HG03095 (cell line): ENCODE results near the gene GNB5.
"Not testable (repeated sequence)": the region's sequence is repeated elsewhere in the genome, so short reads cannot be mapped to it uniquely, and the experiment has no call there.

Source experiments
- ATAC-seq: cut with Tn5 transposase; IDR thresholded peaks from one replicate; pipeline ENCODE4 v1.9.1; 2021; ENCODE audit warnings: moderate library complexity; ENCODE audit not compliant: unreplicated experiment

Gene GNB5

DNA sequence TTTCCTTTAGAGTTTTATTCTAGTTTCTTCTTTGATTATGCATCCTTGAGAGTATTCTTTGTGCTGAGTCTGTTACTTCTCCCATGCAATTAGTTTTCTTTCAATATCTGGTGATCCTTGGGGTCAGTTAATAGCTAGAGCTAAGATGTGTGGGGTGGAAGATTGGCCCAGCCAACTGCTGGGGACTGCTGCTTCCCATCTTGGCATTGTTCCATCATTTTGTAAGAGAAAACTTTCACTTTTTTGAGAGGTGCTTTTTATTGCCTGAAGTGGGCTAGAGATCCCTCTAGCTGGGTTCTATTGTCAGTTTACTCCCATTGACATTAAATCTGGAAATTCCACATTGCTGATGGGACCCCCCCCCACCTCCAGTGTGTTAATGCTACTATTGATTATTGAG lies 94.0 kb downstream of the GNB5 start:
- no peak for ATAC-seq

DNA sequence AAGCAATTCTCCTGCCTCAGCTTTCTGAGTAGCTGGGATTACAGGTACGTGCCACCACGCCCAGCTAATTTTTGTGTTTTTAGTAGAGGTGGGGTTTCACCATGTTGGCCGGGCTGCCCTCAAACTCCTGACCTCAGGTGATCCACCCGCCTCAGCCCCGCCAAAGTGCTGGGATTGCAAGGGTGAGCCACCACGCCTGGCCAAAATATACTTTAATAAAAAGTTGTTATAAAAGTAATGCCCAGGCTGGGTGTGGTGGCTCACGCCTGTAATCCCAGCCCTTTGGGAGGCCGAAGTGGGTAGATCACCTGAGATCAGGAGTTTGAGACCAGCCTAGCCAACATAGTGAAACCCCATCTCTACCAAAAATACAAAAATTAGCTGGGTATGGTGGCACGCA lies 94.7 kb downstream of the GNB5 start:
- ATAC-seq = not testable (repeated sequence)

- no peak for ATAC-seq
Observed at GRCh38 chr15:52095597-52096262, 95.5 kb downstream of the GNB5 start.

DNA sequence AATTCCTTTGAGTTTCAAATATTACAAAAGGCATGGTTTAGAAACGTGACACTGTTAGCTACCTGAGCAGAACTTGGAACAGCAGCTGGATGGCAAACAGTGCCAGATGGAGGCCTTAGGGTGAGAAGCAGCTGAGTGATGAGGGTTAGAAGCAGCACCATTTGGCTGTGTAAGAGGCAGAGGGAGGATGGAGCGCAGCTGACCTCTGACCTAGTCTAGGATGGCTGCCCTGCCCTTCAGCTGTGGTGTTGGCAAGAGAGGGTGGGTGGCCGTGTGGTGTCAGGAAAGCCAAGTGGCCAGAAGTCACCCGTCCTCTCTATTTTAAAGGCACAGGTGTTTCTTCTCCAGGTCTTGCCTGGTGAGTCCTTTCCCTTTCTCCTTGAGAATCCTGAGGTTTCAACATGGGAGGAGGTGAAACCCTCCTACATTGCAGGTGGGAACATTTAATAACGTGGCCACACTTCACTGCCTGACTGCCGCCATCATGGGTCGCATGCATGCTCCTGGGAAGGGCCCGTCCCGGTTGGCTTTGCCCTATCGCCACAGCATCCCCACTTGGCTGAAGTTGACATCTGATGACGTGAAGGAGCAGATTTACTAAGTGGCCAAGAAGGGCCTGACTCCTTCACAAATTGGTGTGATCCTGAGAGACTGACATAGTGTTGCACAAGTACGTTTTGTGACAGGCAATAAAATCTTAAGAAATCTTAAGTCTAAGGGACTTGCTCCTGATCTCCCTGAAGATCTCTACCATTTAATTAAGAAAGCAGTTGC lies 96.2 kb downstream of the GNB5 start:
- ATAC-seq = no peak

- no peak for ATAC-seq
Observed at GRCh38 chr15:52093539-52094510, 97.4 kb downstream of the GNB5 start.

DNA sequence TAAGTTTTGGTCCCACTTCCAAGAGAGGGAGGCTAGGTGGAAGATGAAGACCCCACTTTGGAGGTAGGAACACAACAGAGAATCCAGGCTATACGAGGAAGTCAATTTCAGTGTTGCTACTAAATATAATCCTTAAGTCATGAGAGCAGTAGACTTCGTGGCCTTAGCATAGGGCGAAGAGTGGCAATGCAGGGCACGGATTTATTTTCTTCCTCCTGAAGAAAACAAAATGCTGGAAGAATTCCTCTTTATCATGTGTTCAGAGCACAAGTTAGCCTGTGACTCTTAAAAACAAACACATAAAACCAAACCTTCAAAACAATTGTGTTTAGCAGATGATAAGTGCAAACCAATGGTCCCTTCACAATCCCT lies 98.0 kb downstream of the GNB5 start:
- no peak for ATAC-seq

DNA sequence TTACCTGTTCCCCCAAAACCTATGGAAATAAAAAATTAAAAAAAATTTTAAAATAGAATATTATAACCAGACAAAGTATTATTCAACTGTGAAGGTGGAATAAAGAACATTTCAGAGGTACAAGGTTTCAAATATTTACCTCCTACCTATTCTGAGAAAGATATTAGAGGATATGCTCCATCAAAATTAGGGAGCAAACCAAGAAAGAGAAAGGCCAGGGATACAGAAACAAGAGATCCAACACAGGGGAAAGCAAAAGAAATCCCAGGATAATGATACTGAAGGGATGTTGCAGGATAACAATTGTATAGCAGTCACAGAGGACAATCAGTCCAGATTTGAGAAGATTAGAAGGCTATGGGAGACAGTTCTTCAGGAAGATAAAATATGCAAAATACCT lies 101.0 kb downstream of the GNB5 start:
- ATAC-seq = no peak

- no peak for ATAC-seq
Observed at GRCh38 chr15:52086011-52086786, 105.0 kb downstream of the GNB5 start.

- no peak for ATAC-seq
Observed at GRCh38 chr15:52085299-52085698, 105.9 kb downstream of the GNB5 start.

GRCh38 chr15:52083603-52084002 lies 107.6 kb downstream of the GNB5 start:
- ATAC-seq = no peak

DNA sequence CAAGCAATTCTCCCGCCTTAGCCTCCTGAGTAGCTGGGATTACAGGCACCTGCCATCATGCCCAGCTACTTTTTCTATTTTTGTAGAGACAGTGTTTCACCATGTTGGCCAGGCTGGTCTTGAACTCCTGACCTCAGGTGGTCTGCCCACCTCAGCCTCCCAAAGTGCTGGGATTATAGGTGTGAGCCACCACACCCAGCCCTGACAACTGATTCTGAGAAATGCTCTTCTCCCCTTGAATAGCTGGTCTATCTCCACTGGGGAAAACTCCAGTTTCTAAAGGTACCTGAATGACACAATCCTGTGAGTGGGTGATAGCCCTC lies 108.2 kb downstream of the GNB5 start:
- ATAC-seq = not testable (repeated sequence)

DNA sequence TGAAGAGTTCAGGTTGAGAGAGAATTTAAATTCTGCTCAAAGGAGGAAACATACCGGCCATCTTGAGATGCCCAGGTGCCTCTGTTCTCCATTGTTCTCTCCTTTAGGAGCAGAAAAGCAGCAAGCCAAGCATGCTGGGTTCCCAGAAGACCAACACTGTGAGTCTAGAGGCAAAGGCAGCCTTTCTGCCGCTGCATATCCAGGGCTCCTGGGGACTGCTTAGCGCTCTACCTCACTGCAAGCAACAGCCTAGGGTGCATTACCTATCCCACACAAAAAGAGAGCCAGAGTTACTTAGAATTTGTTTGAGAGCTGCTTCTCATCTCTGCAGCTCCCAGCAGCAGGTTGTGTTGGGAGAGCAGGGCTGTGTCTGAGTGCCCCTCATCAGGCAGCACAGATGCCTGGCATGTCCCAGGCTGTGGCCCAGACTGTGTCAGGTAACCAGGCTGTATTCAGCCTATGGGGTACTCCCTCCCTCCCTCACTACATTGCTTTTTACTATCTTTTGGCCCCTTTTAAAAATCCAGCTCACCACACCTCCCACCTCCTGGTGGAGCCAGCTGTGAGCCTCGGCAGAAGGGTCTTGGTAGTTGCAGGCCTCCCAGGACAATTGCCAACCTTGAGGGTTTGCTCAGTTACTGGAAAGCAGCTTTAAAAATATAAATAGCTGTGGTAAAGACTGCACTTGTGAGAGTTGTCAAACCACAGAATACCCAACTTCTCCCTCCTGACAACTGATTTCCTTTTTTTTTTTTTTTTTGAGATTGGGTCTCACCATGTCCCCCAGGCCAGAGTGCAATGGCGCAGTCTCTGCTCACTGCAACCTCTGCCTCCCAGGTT lies 108.8 kb downstream of the GNB5 start:
- peak; percentile 69 for ATAC-seq

GRCh38 chr15:52080706-52081392 lies 110.3 kb downstream of the GNB5 start:
- ATAC-seq = no peak

GRCh38 chr15:52080031-52080430 lies 111.2 kb downstream of the GNB5 start:
- ATAC-seq = no peak

- ATAC-seq = no peak
Observed at GRCh38 chr15:52078876-52079700, 112.1 kb downstream of the GNB5 start.

DNA sequence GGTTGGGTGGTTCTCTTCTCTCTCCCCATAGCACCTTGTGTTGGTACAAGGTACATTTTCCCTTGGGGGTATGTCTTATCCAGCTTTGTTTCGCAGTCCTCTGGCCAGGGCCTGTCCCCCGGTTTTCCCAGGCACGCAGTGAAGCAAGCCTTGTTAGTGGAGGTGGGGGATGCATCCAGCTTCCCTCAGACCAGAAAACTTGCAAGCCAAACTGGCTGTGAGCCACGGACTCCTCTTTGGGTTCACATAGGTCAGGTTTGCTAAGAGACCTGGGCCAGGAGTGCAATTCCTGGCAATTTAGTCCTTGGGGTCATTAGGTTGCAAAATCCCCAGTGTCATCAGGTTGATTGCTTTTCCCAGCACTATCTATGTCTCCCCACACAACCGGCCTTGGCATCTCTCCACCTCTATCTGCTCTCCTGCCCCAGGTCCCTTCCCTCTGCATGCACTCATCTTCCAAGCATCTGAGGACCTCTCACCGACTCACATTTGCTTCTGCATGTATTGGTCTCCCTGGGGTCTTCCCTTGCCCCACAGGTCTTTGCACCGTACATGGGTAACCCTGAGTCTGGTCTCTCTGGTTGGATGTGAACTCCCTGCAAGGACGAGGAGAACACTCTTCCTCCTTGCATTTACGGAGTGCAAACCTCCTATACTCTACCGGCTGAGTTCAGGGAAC lies 112.9 kb downstream of the GNB5 start:
- ATAC-seq = no peak

DNA sequence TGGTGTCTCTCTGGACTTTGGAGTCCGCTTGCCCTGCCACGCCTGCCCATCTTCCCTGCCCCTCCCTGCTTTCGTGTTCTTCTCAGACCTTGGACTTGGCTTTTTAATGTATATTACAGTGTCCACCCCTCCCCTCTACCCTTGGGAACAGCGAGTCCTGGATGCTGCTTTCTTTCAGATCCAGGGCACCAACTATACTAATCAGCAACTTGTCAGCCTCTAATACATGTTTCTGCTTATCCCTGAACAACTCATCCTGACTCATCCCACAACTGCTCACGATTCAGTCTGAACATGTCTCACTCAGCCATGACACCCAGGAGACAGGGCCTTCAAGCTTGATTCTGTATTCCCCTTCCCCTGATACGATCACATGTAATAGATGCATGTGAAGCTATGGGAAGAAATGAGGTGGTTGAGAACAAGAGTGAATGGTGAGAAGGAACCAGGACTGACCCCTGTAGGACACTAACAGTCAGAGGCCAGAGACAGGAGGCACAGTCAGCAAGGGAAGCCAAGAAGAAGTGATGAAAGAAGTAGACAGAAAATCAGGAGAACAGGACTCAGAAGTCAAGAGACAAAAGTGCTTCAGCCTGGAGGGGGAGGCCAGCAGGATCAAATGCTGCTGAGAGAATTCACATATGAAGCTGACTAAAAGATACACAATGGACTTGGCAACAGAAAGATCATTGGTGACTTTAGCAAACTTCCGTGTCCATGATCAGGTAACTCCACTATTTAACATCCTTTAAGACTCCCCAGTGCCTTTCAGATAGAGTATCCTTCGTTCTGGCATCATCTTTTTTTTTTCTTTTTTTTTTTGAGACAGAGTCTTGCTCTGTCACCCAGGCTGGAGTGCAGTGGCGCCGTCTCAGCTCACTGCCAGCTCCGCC lies 114.1 kb downstream of the GNB5 start:
- no peak for ATAC-seq
